ENCODE data around the gene TAS1R3.

DNA sequence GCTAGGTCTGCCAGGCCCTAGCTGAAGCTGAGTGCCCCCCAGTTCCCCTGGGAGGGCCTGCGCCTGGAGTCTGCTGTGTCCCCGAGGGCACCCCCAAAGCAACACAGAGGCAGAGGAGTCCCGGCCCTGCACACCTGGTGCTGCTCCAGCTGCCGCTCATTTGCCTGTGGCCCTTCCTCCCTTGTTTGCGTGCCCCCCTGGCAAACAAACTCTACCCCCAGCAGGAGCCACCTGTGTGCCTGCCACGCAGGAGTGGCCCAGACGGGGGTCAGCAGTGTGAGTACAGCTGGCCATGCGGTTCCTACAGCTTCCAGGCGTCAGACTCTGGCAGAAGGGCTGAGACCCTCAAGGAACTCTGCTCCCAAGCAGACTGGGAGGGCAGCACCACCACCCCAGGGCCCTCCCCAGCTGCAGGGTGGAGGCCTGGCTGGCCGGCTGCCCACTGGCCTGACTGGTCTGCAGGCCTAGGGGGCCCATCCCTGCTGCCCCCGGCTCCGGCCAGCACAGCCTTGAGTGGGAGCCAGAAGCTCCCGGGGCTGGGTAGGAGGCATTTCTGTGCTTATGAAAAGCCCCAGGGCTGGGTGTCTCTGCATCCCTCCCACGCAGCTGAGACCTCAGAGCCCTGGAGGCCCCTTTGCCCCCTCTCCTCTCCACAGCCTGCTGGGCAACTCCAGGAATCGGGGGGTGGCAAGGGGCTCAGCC lies 563 bp upstream of the TAS1R3 start:
- TF ChIP-seq, protein P1, sequence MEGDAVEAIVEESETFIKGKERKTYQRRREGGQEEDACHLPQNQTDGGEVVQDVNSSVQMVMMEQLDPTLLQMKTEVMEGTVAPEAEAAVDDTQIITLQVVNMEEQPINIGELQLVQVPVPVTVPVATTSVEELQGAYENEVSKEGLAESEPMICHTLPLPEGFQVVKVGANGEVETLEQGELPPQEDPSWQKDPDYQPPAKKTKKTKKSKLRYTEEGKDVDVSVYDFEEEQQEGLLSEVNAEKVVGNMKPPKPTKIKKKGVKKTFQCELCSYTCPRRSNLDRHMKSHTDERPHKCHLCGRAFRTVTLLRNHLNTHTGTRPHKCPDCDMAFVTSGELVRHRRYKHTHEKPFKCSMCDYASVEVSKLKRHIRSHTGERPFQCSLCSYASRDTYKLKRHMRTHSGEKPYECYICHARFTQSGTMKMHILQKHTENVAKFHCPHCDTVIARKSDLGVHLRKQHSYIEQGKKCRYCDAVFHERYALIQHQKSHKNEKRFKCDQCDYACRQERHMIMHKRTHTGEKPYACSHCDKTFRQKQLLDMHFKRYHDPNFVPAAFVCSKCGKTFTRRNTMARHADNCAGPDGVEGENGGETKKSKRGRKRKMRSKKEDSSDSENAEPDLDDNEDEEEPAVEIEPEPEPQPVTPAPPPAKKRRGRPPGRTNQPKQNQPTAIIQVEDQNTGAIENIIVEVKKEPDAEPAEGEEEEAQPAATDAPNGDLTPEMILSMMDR (IDR thresholded peaks at IDR 0.05) = no peak
- TF ChIP-seq POLR2A (IDR thresholded peaks at IDR 0.05) = no peak
